HG03432 (cell line): ENCODE measurements around the gene BCL2.
"Not testable (repeated sequence)": the region's sequence is repeated elsewhere in the genome, so short reads cannot be mapped to it uniquely, and the experiment has no call there.

Experiments
- ATAC-seq: cut with Tn5 transposase; IDR thresholded peaks from one replicate; pipeline ENCODE4 v1.9.1; 2021; ENCODE audit warnings: mild to moderate bottlenecking, moderate library complexity; ENCODE audit not compliant: unreplicated experiment

The BCL2 gene

GRCh38 chr18:63206433-63207142 lies 113.0 kb downstream of the BCL2 start:
- no peak for ATAC-seq

- no peak for ATAC-seq
These were observed 113.7 kb downstream of the BCL2 start for GRCh38 chr18:63205791-63206252.

GRCh38 chr18:63203497-63203896 lies 116.1 kb downstream of the BCL2 start:
- no peak for ATAC-seq

- ATAC-seq = no peak
These were observed 116.7 kb downstream of the BCL2 start for GRCh38 chr18:63202828-63203227.

GRCh38 chr18:63201456-63201855 lies 118.1 kb downstream of the BCL2 start:
- ATAC-seq = not testable (repeated sequence)

GRCh38 chr18:63199743-63200241 lies 119.8 kb downstream of the BCL2 start:
- peak; percentile 57 for ATAC-seq

- ATAC-seq = peak; percentile 15
These were observed 120.5 kb downstream of the BCL2 start for GRCh38 chr18:63198868-63199742.

GRCh38 chr18:63198098-63198760 lies 121.3 kb downstream of the BCL2 start:
- ATAC-seq = no peak

- ATAC-seq = no peak
These were observed 122.2 kb downstream of the BCL2 start for GRCh38 chr18:63197246-63197869.

- ATAC-seq = no peak
These were observed 124.0 kb downstream of the BCL2 start for GRCh38 chr18:63195326-63196159.

- peak; percentile 70 for ATAC-seq
These were observed 126.7 kb downstream of the BCL2 start for GRCh38 chr18:63192885-63193349.

GRCh38 chr18:63192126-63192884 lies 127.3 kb downstream of the BCL2 start:
- peak; percentile 21 for ATAC-seq

GRCh38 chr18:63191413-63191812 lies 128.2 kb downstream of the BCL2 start:
- ATAC-seq = no peak

- not testable (repeated sequence) for ATAC-seq
These were observed 128.7 kb downstream of the BCL2 start for GRCh38 chr18:63190838-63191237.

GRCh38 chr18:63189817-63190216 lies 129.8 kb downstream of the BCL2 start:
- no peak for ATAC-seq

- no peak for ATAC-seq
These were observed 130.5 kb downstream of the BCL2 start for GRCh38 chr18:63189041-63189440.

GRCh38 chr18:63187791-63188460 lies 131.6 kb downstream of the BCL2 start:
- peak; percentile 34 for ATAC-seq

GRCh38 chr18:63187223-63187574 lies 132.4 kb downstream of the BCL2 start:
- ATAC-seq = no peak
